HS-5 (cell line): ENCODE data around the gene SYT15.
"Not testable (repeated sequence)": the region's sequence is repeated elsewhere in the genome, so short reads cannot be mapped to it uniquely, and the experiment has no call there.

Experiments
- DNase-seq: peaks from one replicate; pipeline ENCODE4 v3.0.0-alpha.2; 2012; ENCODE audit warnings: low read depth

Gene SYT15

DNA sequence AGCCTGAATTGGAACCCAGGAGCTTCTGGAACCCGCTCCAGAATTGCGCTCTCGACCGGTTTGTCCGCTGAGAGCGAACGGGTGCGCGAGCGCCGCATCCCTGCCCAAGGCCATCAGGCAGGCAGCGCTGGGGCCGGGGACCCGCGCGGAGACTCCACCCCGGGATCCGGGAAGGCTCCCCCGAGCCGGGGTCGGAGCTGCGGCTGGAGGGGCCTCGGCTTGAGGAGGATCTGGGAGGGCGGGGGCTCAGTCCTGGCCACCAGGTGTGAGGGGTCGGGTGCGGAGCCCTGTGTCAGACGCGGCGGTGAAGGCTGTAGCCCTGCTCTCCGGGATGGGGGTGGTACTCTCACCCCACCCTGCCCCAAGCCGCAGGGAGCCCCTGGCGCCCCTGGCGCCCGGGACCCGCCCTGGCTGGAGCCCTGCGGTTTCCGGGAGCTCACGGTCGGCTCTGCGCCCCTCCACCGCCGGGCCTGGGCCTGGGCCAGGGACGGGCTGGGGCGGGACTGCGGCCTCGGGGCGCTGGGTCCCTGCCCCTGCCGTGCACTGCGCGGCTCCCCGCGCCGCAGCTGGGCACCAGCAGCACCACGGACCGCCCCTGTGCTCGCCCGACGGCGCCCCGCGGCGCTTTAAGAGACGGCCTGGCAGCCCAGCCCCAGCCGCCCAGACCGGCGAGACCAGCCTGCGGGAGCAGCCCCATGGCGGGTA lies at the start of gene SYT15:
Gene SYT15, plus strand, starts transcription at position 655 of the 705 bp plus-strand sequence. Its CDS starts 41 bp downstream, at position 696.
- not testable (repeated sequence) for DNase-seq

DNA sequence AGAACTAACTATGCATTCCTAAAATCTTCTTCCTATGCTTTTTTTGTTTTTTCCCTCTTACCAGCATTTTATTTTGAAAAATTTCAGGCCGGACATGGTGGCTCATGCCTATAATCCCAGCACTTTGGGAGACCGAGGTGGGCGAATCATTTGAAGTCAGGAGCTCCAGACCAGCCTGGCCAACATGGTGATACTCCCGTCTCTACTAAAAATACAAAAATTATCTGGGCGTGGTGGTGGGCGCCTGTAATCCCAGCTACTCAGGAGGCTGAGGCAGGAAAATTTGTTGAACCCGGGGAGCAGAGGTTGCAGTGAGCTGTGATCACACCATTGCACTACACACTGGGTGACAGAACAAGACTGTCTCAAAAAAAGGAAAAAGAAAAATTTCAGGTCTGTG lies 49.2 kb upstream of the SYT15 start:
- not testable (repeated sequence) for DNase-seq

DNA sequence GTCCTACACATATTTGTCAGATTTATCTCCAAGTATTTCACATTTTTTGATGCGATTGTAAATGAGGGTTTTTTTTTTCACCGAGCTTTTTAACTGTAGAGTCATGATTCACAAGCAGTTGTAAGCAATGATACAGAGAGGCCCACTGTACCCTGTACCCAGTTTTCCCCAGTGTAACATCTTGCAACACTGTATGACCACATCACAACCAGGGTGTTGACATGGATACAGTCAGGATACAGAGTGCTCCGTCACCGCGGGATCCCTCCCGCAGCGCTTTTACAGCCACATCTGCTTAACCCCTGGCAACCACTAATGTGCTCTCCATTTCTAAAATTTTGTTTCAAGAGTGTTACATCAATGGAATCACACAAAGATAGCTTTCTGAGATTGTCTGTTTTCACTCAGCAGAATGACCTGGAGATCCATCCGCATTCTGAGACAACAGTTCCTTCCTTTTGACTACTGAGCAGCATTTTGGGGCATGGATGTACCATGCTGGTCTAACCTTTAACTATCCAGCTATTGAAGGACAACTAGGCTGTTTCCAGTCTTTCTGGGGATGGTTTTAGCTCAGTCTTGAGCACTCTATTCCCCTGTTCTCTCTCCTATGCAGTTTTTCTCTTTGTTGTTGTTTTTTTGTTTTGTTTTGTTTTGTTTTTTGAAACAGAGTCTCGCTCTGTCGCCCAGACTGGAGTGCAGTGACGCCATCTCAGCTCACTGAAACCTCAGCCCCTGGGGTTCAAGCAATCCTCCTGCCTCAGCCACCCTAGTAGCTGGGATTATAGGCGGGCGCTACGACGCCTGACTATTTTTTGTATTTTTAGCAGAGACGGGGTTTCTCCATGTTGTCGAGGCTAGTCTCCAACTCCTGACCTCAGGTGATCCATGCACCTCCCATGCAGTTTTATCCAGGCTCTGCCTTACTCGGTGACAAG lies 48.4 kb upstream of the SYT15 start:
- peak; percentile 28 for DNase-seq

DNA sequence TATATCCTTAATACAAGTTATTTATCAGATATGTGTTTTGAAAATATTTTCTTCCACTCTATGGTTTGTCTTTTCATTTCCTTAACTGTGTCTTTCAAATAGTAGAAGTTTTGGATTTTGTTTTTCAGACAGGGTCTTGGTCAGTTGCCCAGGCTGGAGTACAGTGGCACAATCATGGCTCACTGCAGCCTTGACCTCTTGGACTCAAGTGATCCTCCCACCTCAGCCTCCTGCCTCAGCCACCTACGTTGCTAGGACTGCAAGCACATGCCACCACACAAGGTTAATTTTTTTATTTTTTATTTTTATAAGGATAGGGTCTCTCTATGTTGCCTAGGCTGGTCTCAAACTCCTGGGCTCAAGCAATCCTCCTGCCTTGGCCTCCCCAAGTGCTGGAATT lies 46.7 kb upstream of the SYT15 start:
- DNase-seq = not testable (repeated sequence)

DNA sequence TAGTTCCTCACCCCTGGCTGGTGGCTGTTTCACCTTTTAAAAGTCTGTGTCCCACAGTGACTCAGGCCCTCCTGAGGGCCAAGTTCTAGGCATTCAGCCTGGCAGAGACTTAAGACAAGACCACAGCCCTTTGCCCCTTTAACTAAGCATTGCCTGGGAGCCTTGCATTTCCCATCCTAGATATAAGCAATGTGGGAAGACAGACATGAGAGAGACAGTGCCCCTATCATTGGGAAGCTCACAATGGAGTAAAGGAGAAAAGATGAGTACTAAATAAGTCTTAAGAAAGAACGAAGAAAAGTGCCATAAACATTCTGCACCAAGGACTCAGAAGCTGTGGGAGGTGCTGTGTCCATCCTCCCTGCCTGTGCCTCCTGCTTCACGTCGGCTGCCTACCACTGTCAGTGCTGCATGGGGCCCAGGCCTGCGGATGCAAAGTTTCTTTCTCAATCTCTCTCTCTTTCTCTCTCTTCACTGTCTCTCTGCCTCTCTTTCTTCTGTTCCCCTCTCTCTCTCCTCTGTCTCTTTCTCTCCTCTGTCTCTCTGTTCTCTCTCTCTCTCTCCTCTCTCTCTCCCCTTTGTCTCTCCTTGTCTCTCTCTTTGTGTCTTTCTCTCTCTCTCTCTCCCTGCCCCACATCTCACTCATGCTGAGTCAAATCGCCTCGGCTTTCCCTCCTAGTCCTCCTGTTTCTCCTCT lies 44.0 kb upstream of the SYT15 start:
- no peak for DNase-seq

DNA sequence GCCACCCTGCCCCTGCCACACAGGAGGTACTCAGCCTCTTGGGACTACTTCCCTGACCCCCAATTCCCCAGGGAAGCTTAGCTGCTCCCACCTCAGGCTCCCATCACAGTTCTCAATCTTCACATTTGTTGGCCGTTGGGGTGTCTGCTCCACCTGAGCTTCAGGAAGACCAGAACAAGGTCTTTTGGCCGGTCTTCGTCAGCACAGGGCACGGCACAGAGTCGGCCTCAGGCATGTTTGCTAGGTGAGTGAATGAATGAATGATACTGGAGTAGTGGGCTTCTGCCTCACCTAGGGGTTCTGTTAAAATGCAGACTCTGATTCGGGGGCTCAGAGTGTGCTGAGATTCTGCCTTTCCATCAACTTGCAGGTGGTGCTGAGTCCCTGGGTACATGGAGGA lies 42.8 kb upstream of the SYT15 start:
- no peak for DNase-seq

DNA sequence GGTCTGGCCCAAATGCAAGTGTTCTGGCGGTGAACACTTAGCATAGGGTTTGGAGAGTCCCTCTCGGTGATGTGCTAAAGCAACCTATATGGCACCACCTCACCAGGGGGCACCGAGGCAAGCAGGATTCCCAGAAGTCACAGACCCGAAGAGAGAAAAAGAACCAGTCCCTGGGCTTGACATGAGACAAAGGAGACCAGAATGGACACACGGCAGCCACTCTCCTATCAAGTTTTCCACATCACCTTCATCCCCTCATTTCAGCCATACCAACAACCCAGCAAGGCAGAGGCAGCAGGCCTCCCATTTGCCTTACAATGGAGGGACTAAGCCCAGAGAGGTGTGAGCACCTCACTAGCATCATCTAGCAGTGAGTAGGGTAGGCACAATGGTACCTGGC lies 42.1 kb upstream of the SYT15 start:
- no peak for DNase-seq

DNA sequence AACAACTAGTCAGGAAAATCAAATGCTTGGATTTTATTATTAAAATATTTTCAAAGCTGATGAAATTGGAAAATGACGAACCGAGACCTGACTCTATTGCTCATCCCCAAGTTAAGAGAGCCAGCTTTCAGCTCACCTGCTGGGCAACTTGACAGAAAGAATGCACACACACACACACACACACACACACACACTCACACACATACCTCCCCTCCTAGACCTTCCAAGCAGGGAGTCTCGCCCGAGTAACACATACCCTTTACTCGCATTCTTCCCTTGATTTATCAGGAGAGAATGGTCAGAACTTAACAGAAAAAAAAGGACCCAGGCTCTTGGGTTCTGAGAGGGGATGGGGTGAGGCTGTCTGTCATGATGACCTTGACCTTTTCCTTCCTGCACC lies 41.6 kb upstream of the SYT15 start:
- DNase-seq = no peak

DNA sequence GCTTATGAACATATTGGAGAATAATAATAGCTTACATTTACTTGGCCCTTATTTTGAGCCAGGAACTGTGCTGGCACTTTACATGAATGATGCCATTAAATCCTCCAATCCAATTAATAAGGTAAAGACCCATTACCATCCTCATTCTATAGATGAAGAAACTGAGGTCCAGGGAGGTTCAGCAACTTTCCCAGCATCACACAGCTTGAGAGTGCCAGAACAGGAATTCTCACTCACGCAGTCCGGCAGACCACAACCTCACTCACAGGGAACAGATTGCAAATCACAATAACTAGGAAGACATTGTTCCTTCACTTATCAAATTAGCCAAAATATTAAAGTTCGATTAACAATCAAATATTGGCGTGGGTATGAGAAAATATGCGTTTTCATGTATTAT lies 40.8 kb upstream of the SYT15 start:
- DNase-seq = no peak

DNA sequence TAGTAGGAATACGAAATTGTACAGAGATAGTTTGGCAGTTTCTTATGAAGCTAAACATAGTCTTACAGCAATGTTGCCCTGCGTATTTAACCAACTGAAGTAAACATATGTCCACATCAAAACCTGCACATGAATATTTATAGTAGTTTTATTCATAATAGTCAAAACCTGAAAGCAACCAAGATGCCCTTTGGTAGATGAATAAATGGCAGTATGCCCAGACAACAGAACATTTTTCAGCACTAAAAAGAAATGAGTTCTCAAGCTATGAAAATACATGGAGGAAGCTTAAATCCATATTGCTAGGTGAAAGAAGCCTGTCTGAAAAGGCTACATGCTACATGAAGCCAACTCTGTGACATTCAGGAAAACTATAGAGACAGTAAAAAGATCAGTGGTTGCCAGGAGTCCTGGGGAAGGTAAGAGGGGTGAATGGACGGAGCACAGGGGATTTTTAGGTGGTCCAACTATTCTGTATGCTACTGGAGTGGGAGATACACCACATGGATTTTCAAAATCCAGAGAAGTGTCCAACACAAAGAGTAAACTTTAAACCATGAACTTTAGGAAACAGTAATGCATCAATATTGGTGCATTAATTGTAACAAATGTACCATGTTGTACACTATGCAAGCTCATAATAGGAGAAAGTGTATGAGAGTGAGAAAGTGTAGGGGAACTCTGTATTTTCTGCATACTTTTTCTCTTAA lies 40.1 kb upstream of the SYT15 start:
- DNase-seq = no peak

DNA sequence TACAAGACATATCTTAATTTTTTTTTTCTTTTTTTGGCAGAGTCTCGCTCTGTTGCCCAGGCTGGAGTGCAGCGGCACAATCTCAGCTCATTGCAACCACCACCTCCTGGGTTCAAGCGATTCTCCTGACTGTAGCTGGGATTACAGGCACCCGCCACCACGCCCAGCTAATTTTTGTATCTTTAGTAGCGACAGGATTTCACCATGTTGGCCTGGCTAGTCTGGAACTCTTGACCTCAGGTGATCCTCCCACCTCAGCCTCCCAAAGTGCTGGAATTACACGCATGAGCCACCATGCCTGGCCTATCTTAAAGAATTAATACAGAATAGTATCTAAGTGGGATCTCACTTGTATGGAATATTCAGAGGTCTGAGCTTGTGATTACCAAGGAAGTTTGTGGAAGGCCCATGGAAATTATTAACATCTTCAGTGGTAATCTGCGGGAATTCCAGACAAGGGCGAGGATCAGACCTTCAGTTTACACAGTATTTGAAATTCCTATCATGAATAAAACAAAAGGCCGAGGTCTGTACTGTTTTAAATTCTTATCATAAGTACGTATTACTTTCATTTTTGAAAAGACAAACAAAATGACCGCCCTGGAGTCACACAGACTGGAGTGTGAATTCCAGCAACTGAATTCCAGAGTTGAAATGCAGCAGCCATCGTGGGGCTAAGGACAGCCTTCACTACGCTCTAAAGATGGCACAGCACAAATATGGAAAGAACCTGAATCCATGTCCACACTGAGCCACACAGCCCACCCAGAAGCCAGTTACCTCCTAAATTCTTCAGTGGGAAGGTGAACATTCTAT lies 39.1 kb upstream of the SYT15 start:
- DNase-seq = no peak

DNA sequence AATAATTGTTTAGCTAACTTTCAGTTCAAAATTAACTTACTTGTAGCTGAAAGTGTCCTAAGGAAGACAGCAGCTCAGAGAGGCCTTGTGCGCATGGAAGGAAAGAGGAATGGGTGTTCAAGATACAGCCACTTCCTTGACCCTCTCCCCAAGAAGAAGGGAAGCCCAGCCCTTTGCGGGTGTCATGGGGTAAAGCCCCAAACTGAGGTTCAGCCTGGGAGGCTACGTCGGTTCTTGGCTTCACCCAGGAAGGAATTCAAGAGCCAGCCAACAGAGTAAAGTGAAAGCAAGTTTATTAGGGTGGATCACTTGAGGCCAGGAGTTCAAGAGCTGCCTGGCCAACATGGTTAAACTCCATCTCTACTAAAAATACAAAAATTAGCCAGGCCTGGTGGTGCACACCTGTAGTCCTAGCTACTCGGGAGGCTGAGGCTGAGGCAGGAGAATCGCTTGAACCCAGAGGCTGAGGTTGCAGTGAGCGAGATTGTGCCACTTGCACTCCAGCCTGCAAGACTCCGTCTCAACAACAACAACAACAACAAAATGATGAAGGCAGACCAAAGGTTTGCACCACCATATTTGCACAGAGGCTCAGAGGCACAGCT lies 38.4 kb upstream of the SYT15 start:
- no peak for DNase-seq

DNA sequence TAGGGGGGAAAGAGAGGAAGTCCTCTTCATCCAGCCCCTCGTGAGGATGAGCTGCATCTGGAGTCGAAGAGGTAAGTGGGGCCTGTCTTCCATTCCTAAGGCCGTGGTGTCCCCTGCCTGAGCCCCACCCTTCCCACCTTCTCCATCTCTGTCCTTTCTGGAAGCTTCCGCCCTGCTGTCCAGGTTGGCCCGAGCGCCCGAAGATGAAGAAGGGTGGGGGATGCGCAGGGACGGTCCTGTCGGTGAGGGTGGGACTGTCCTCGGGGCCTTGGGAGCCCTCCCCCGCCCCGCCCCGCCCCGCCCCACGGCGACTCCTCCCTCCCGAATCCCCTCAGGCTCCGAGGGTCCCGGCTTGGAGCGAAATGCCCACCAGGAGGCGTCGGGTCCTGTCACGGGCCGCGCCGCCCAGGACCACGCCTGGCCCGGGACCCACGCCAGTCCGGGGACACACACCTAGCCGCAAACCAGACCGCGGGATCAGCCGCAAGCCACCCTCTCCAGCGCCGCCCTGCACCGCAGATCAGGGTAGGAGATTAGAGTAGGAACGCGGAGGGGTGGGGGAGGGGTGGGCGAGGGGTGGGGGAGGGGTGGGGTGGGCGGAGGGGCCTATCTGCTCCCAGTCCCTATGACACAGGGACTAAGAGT lies 37.8 kb upstream of the SYT15 start:
- DNase-seq = no peak

DNA sequence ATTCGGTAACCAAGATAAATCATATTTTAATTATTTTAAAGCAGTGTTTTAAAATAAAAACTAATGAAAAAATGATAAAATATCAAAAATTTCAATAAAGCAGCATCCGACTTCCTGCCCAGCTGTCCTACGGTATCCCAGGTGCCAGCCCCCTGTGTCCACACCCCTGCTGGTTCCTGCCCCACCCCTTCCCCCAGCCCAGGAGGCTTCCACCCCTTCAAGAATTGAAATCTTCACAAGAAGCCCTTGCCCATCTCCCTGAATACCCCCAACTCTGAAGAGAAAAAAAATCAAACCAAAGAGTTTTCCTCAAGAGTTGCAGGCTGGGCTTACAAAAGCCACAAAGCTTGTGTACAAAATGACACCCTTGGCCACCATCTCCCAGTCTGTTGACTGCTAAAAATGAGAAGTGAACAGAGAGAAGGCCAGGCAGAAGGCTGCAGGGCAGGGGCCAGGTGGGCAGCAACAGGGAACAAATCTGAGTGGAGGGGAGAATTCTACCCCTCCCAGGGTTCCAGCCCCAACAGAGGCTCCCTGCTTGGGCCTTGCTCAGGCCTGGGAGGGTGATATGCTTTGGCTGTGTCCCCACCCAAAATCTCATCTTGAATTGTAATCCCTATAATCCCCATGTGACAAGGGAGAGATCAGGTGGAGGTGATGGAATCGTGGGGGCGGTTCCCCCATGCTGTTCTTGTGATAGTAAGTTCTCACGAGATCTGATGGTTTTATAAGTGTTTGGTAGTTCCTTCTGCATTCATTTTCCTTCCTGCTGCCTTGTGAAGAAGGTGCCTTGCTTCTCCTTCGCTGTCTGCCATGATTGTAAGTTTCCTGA lies 37.0 kb upstream of the SYT15 start:
- DNase-seq = no peak

DNA sequence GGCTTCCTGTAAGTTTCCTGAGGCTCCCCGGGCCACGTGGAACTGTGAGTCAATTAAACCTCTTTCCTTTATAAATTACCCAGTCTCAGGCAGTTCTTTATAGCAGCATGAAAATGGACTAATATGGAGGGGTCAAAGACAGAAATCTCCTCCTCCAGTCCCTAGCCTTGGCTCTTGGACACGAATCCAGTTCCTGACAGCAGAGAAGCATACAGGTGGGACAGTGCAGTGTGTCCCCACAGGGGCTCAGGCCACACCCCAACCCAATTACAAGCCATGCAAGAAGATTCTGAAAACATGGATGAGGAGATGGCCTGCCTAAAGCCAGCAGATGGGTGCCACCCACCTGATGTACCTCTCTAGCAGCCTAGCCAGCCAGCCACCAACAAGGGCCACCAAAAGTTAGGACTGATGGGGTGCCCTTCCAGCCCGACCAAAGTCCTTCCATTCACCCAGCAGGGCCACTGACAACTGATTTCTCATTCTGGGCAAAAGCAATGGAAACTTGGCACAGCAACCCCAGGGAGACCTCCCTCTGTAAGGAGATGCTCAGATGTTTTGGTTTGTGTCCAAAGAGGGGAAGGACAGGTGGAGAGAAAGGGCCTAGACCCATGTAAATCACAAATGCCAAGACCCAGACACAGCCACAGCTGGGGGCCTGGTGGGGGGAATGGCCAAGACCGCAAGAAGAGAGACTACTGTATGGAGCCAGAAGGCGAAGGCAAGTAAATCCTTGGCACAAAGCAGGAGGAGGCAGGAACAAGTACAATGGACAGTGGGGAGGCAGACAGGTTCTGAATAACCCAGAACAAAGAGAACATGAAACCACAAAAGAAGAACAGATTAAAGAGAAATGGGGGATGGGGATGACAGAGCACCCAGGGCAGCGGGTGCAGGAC lies 36.1 kb upstream of the SYT15 start:
- no peak for DNase-seq

DNA sequence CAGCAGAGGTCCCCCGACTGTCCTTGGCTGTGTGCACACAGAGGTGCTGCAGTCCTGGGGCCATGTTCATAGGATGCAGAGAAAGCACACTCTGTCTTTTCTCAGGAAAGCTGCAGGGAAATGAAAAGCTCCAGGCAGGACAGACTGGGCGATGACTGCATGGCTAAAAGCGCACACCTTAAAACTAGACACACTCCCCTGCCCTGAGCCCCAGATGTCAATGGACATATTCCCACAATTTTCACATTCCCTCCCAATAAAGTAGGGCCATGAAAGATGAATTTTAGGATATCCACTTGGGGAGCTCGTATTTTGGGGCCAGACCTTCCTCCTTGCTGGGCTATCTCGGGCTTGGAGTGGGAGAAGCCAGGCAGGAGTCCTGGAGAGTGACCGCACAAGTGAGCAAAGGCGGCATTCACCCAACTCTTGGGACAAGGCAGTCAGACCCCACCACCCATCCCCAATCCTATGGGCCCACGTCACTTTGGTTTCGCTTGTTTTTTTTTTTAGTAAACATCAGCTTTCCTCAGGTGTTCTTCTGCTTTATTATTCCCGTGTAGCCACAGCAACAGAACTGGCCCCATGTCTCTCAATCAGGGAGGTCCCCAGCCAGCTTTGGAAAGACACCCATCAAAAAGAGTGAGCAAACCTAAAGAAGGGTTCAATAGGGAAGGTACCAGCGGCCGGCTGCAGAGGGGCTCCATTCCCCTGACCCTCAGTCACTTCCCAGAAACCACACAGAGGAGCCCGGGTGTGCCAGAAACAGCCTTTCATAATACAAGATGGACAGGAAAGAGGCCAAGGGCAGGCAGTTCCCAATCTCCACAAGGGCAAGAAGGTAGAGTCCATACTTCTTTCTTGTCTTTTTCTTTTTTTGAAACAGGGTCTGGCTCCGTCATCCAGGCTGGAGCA lies 35.2 kb upstream of the SYT15 start:
- no peak for DNase-seq
